PC-9 (cell line): ENCODE data around the gene AKR1B15. TPM values are rescaled to one million over a fixed set of nuclear protein-coding genes. Genes with fewer than 3 reads are reported as not detected.

Experiments
- Bru-seq: library from RNA; stranded (reverse); fragments of 400-500 nt; gene quantifications from one replicate; lab custom pipeline; 2021; lab: Mats Ljungman, UMichigan
- BruChase-seq, 2 experiments: library from RNA; stranded (reverse); fragments of 400-500 nt; gene quantifications; one replicate each; lab custom pipeline; 2021; lab: Mats Ljungman, UMichigan
- BruUV-seq: library from RNA; stranded (reverse); fragments of 400-500 nt; replicated peaks from 2 replicates; lab custom pipeline; 2021; lab: Mats Ljungman, UMichigan
- CTCF ChIA-PET: fragments of 300-600 bp; sonication (Branson Sonifier 250); formaldehyde crosslinking; loops from one replicate; lab custom pipeline; 2022; ENCODE audit warnings: antibody characterized with exemption; lab: Charles Lee
- POLR2A ChIA-PET: fragments of 300-600 bp; sonication (Branson Sonifier 250); formaldehyde crosslinking; loops from one replicate; lab custom pipeline; 2022; ENCODE audit warnings: antibody characterized with exemption; ENCODE audit not compliant: unreplicated experiment; lab: Charles Lee
- DNase-seq, 2 experiments: peaks; one replicate each; pipeline versions ENCODE4 v3.0.0 to v3.0.0-alpha.2; 2015 to 2022; ENCODE audit warnings: mixed read lengths in 1 of 2
- H2AFZ ChIP-seq: fragments of 200-600 bp; sonication (generic); 2 replicates; pipeline ENCODE4 v1.8.1; 2017; ENCODE audit warnings: antibody characterized with exemption
- H3F3A ChIP-seq: fragments of 200-600 bp; sonication (generic); 2 replicates; pipeline ENCODE4 v1.8.1; 2017; ENCODE audit warnings: antibody characterized with exemption, mild to moderate bottlenecking, low read depth; ENCODE audit not compliant: insufficient read depth
- H3K27ac ChIP-seq: fragments of 200-600 bp; sonication (generic); 2 replicates; pipeline ENCODE4 v1.6.1; 2016; ENCODE audit warnings: mixed run types
- H3K27me3 ChIP-seq: fragments of 200-600 bp; sonication (generic); 2 replicates; pipeline ENCODE4 v1.6.1; 2016; ENCODE audit warnings: low read depth, mixed run types; ENCODE audit not compliant: insufficient read depth
- H3K36me3 ChIP-seq: fragments of 200-600 bp; sonication (generic); 2 replicates; pipeline ENCODE4 v1.6.1; 2016; ENCODE audit warnings: low read depth, mixed run types
- H3K4me1 ChIP-seq: fragments of 200-600 bp; sonication (generic); replicated peaks from 2 replicates; pipeline ENCODE4 v1.6.1; 2016; ENCODE audit warnings: mixed run types; ENCODE audit not compliant: insufficient read depth
- H3K4me2 ChIP-seq: fragments of 200-600 bp; sonication (generic); 2 replicates; pipeline ENCODE4 v1.6.1; 2017; ENCODE audit warnings: mixed run types
- H3K4me3 ChIP-seq: fragments of 200-600 bp; sonication (generic); 2 replicates; pipeline ENCODE4 v1.6.1; 2016; ENCODE audit warnings: mixed run types
- H3K79me2 ChIP-seq: fragments of 200-600 bp; sonication (generic); 2 replicates; pipeline ENCODE4 v1.6.1; 2017; ENCODE audit warnings: low read depth, mixed run types
- H3K9me2 ChIP-seq: fragments of 200-600 bp; sonication (generic); 2 replicates; pipeline ENCODE4 v1.8.1; 2017; ENCODE audit warnings: mild to moderate bottlenecking; ENCODE audit not compliant: insufficient read depth
- H3K9me3 ChIP-seq: fragments of 200-600 bp; sonication (generic); 2 replicates; pipeline ENCODE4 v1.8.1; 2016; ENCODE audit warnings: low read depth; ENCODE audit not compliant: insufficient read depth
- H4K20me1 ChIP-seq: fragments of 200-600 bp; sonication (generic); 2 replicates; pipeline ENCODE4 v1.8.1; 2017; ENCODE audit not compliant: insufficient read depth
- EZH2 ChIP-seq: fragments of 200-600 bp; sonication (generic); IDR thresholded peaks from 2 replicates; pipeline ENCODE4 v1.8.0; 2017; ENCODE audit warnings: antibody characterized with exemption, low read depth
- intact Hi-C: fragments of 100-400 bp; cut with micrococcal nuclease; formaldehyde crosslinking; loops from one replicate; pipeline ENCODE4 v1.10.0; 2022; ENCODE audit not compliant: unreplicated experiment
- long read RNA-seq: library from polyadenylated mRNA; stranded (forward); transcript quantifications from one replicate; pipeline ENCODE4 v2.0.0, GENCODE V29; 2022
- total RNA-seq: library from RNA; stranded (reverse); gene quantifications from 2 replicates; pipeline ENCODE4 v1.2.3, GENCODE V29; 2021
- TF ChIP-seq, protein P1 (sequence below): fragments of 200-600 bp; sonication (generic); conservative IDR thresholded peaks from 2 replicates; pipeline ENCODE4 v1.6.1; 2017; ENCODE audit warnings: mixed run types, antibody characterized with exemption, mild to moderate bottlenecking, moderate library complexity

Gene AKR1B15
- total RNA-seq (3.2 and 3.4 TPM in 2 replicates), Bru-seq, nascent RNA (percentile 45 among the genes with signal in this experiment), BruChase-seq, experiment 1, labeled RNA remaining after a 2-hour chase (percentile 52 among the genes with signal in this experiment), BruChase-seq, experiment 2, labeled RNA remaining after a 6-hour chase (percentile 56 among the genes with signal in this experiment)
- long read RNA-seq, partial matches to known transcripts, result 3 of 9 reads
- long read RNA-seq, other reads (novel, unspliced or antisense), result 6 of 9 reads

DNA sequence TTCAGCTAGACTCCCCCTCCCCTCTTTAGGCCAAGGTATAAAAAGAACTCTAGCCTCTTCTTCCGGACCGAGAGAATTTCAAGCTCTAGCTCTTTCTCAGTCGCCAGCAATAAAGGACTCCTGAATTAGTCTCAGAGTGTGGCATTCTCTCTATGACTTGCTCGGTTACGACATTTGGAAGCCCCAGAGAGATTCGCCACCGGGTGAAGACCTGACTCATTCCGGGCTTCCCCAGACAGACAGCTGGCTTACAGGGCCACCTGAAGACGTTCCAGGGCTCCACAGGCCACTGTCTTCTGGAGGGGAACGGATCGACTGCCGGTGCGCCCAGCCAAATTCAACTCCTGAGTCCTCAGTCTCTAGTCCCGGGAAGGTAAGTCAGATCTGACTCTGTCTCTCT is at the start of gene AKR1B15:
AKR1B15 (plus strand) TSS at position 234 of the 400 bp plus-strand sequence. CDS start 15,510 bp downstream, outside the sequence.
- Histone ChIP-seq H3K36me3 (no peaks in the 10 kb centered on the region), H3K27me3 (no peaks in the 10 kb centered on the region), H3K9me2 (no peaks in the 10 kb centered on the region), H3K79me2 (0 out of 2 replicates have a peak, but pooled peaks cover 4% of the 10 kb centered on the region), H3K27ac (peak within 1 kb of the TSS; percentile 84), H4K20me1 (no peaks in the 10 kb centered on the region), H3K4me2 (peak within 1 kb of the TSS; percentile 74), H2AFZ (peak within 1 kb of the TSS; percentile 59), H3K4me1 (peaks cover 42% of the 10 kb centered on the region), H3K4me3 (peak within 1 kb of the TSS; percentile 54), H3K9me3 (no peaks in the 10 kb centered on the region), H3F3A (peaks cover 45% of the 10 kb centered on the region)
- DNase-seq, result peak; percentile 69 to 89
- ChIA-PET POLR2A (interaction anchor here (0.5 to 0.7 kb wide), 5 partner anchors 13 to 1007 kb away, joined by 3 to 4 read pairs (median 3); partner anchors contain the start of gene AKR1B1), CTCF (interaction anchor here (1.0 to 2.0 kb wide), 6 partner anchors 9 to 116 kb away, joined by 3 to 20 read pairs (median 3); no protein-coding TSS in a partner anchor)
- TF ChIP-seq, protein P1, sequence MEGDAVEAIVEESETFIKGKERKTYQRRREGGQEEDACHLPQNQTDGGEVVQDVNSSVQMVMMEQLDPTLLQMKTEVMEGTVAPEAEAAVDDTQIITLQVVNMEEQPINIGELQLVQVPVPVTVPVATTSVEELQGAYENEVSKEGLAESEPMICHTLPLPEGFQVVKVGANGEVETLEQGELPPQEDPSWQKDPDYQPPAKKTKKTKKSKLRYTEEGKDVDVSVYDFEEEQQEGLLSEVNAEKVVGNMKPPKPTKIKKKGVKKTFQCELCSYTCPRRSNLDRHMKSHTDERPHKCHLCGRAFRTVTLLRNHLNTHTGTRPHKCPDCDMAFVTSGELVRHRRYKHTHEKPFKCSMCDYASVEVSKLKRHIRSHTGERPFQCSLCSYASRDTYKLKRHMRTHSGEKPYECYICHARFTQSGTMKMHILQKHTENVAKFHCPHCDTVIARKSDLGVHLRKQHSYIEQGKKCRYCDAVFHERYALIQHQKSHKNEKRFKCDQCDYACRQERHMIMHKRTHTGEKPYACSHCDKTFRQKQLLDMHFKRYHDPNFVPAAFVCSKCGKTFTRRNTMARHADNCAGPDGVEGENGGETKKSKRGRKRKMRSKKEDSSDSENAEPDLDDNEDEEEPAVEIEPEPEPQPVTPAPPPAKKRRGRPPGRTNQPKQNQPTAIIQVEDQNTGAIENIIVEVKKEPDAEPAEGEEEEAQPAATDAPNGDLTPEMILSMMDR, result no peak
- TF ChIP-seq EZH2, result no peak
- TSS peak; percentile 63 for BruUV-seq
- intact Hi-C loops, result loop anchor here (1.0 kb wide), 1 partner anchor 45 kb away; no protein-coding TSS in a partner anchor

DNA sequence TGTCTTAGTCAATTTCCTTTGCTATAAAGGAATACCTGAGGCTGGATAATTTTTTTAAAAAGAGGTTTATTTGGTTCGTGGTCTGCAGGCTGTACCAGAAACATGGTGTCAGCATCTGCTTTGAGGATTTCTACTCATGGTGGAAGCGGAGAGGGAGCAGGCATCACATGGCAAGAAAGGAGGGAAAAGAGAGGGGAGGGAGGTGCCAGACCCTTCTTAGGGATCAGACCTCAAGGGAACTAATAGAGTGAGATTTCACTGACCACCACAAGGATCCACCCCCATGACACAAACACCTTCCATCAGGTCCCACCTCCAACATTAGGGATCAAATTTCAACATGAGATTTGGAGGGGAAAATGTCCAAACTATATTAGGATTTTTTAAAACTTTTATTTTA is 48.5 kb upstream of the AKR1B15 start:
- Histone ChIP-seq H3K4me3 (no peak overlapping the region), H3K27ac (no peak overlapping the region), H3K9me2 (no peaks in the 10 kb centered on the region), H3K36me3 (no peaks in the 10 kb centered on the region), H3K4me1 (peaks cover 14% of the 10 kb centered on the region), H3F3A (peaks cover 7% of the 10 kb centered on the region), H3K4me2 (no peak overlapping the region), H3K27me3 (no peaks in the 10 kb centered on the region), H4K20me1 (no peaks in the 10 kb centered on the region), H2AFZ (no peak overlapping the region), H3K9me3 (no peaks in the 10 kb centered on the region), H3K79me2 (no peaks in the 10 kb centered on the region)
- intact Hi-C loops, result no loop called here
- ChIA-PET POLR2A (no interaction called here), CTCF (no interaction called here)
- no TSS peak for BruUV-seq
- TF ChIP-seq, protein P1, result no peak
- TF ChIP-seq EZH2, result no peak
- DNase-seq, result no peak

DNA sequence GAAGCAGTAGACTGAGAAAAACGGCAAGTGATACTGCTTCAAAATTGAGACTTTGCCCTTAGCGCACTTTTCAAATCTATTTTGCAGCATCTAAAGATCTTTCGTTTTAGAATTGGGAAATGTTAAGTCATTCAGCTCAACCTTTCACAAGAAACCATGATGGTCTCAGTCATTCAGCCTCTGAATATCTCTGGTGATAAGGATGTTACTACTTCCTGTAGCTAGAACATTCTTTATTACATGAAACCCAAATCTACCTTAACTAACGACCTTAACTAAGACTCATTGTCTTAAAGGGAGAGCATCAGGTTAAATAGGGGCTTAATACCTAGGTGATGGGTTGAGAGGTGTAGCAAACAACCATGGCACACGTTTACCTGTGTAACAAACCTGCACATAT is 47.9 kb upstream of the AKR1B15 start:
- no peak overlapping the region for H3K4me3 ChIP-seq
- no TSS peak for BruUV-seq
- DNase-seq, result no peak
- H3K9me2 ChIP-seq, result no peaks in the 10 kb centered on the region
- POLR2A ChIA-PET, result no interaction called here
- H3K36me3 ChIP-seq, result no peaks in the 10 kb centered on the region
- H3K27me3 ChIP-seq, result no peaks in the 10 kb centered on the region
- peaks cover 19% of the 10 kb centered on the region for H3K4me1 ChIP-seq
- no peaks in the 10 kb centered on the region for H3K79me2 ChIP-seq
- intact Hi-C loops, result no loop called here
- no peak overlapping the region for H3K4me2 ChIP-seq
- CTCF ChIA-PET, result interaction anchor here (0.7 kb wide), 1 partner anchor 8 kb away, joined by 5 read pairs; no protein-coding TSS in a partner anchor
- no peak overlapping the region for H2AFZ ChIP-seq
- no peak overlapping the region for H3K27ac ChIP-seq
- TF ChIP-seq EZH2, result no peak
- TF ChIP-seq, protein P1, result no peak
- H3F3A ChIP-seq, result peaks cover 5% of the 10 kb centered on the region
- no peaks in the 10 kb centered on the region for H3K9me3 ChIP-seq
- no peaks in the 10 kb centered on the region for H4K20me1 ChIP-seq
